GM12872 (cell line): ENCODE data around the gene ELOVL6.

ENCODE experiments used
- CTCF ChIP-seq: IDR thresholded peaks from 3 replicates; pipeline ENCODE4 v1.5.1; 2011; ENCODE audit warnings: low read depth, mild to moderate bottlenecking, low read length, moderate library complexity; ENCODE audit not compliant: insufficient read depth

ELOVL6 gene

GRCh38 chr4:110022457-110022856, 176.0 kb downstream of the ELOVL6 start:
- TF ChIP-seq CTCF = no peak

- no peak for TF ChIP-seq CTCF
Measured at GRCh38 chr4:110020646-110021443, 177.6 kb downstream of the ELOVL6 start.

GRCh38 chr4:110020139-110020538, 178.3 kb downstream of the ELOVL6 start:
- no peak for TF ChIP-seq CTCF

GRCh38 chr4:110019153-110019552, 179.3 kb downstream of the ELOVL6 start:
- no peak for TF ChIP-seq CTCF

GRCh38 chr4:110014233-110014632, 184.2 kb downstream of the ELOVL6 start:
- TF ChIP-seq CTCF = no peak

- TF ChIP-seq CTCF = no peak
Measured at GRCh38 chr4:110012917-110013316, 185.5 kb downstream of the ELOVL6 start.

- TF ChIP-seq CTCF = no peak
Measured at GRCh38 chr4:110010797-110011196, 187.6 kb downstream of the ELOVL6 start.
